RKO (cell line): ENCODE data around the gene MCHR2.

Source experiments
- DNase-seq: peaks from one replicate; pipeline ENCODE4 v3.0.0-alpha.2; 2016; ENCODE audit warnings: low spot score

The MCHR2 gene

GRCh38 chr6:99901596-99902384 is 92.2 kb downstream of the MCHR2 start:
- no peak for DNase-seq

GRCh38 chr6:99894815-99895214 is 99.2 kb downstream of the MCHR2 start:
- no peak for DNase-seq

GRCh38 chr6:99887066-99887465 is 107.0 kb downstream of the MCHR2 start:
- DNase-seq = no peak

- no peak for DNase-seq
Observed at GRCh38 chr6:99885051-99885450, 109.0 kb downstream of the MCHR2 start.

GRCh38 chr6:99882128-99882702 is 111.8 kb downstream of the MCHR2 start:
- no peak for DNase-seq

- DNase-seq = no peak
Observed at GRCh38 chr6:99879431-99879830, 114.6 kb downstream of the MCHR2 start.

- DNase-seq = no peak
Observed at GRCh38 chr6:99875068-99875467, 119.0 kb downstream of the MCHR2 start.

- DNase-seq = no peak
Observed at GRCh38 chr6:99873084-99873483, 120.9 kb downstream of the MCHR2 start.

GRCh38 chr6:99871641-99872040 is 122.4 kb downstream of the MCHR2 start:
- no peak for DNase-seq
